ENCODE measurements around the gene CALD1.

The CALD1 gene

DNA sequence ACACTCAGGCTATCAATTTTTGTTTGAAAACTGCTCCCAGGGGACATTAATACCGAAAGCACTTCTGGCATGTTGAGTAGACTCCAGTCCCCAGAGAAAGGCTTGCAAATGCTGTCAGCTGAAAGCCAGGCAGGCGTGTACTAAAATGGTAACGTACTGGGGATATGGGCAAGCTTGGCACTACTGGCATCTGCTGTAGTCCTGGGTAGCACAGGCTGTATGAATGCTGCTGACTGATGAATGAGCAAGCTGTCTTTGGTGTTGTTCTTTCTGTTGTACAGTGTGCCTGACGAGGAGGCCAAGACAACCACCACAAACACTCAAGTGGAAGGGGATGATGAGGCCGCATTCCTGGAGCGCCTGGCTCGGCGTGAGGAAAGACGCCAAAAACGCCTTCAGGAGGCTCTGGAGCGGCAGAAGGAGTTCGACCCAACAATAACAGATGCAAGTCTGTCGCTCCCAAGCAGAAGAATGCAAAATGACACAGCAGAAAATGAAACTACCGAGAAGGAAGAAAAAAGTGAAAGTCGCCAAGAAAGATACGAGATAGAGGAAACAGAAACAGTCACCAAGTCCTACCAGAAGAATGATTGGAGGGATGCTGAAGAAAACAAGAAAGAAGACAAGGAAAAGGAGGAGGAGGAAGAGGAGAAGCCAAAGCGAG lies 153.4 kb downstream of the CALD1 start:
- TF ChIP-seq CTCF (IDR thresholded peaks at IDR 0.05; ENCODE audit: extremely low read depth, missing control alignments): no peak
- DNase-seq (ENCODE audit: low spot score): peak; percentile 27

GRCh38 chr7:134933460-134934068 lies 154.1 kb downstream of the CALD1 start:
- TF ChIP-seq CTCF (IDR thresholded peaks at IDR 0.05; ENCODE audit: extremely low read depth, missing control alignments): no peak
- DNase-seq (ENCODE audit: low spot score): no peak

GRCh38 chr7:134935701-134936100 lies 156.3 kb downstream of the CALD1 start:
- no peak for TF ChIP-seq CTCF (IDR thresholded peaks at IDR 0.05; ENCODE audit: extremely low read depth, missing control alignments)
- DNase-seq (ENCODE audit: low spot score): no peak

- DNase-seq (ENCODE audit: low spot score): no peak
- no peak for TF ChIP-seq CTCF (IDR thresholded peaks at IDR 0.05; ENCODE audit: extremely low read depth, missing control alignments)
These were observed 157.6 kb downstream of the CALD1 start for GRCh38 chr7:134936893-134937510.

DNA sequence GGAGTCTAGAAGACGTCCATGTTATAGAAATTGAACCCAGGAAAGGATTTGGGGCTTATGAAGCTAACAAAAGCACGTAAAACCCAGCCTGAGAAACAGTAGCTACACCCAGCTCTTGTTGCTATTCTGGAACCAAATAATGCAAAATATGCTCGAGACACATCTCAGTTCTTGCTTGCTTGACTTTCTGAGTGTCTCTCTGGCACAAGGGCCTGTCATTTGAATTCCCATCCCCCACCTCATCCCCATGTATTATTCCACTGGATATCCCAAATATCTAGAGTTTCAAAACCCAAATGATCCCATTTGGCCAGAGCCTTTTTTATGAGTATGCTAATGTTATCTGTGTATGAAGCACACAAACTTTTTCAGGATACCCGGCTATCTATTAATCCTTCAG lies 158.7 kb downstream of the CALD1 start:
- no peak for DNase-seq (ENCODE audit: low spot score)
- no peak for TF ChIP-seq CTCF (IDR thresholded peaks at IDR 0.05; ENCODE audit: extremely low read depth, missing control alignments)

GRCh38 chr7:134939136-134939535 lies 159.7 kb downstream of the CALD1 start:
- no peak for DNase-seq (ENCODE audit: low spot score)
- no peak for TF ChIP-seq CTCF (IDR thresholded peaks at IDR 0.05; ENCODE audit: extremely low read depth, missing control alignments)

GRCh38 chr7:134940729-134941128 lies 161.3 kb downstream of the CALD1 start:
- TF ChIP-seq CTCF (IDR thresholded peaks at IDR 0.05; ENCODE audit: extremely low read depth, missing control alignments): no peak
- no peak for DNase-seq (ENCODE audit: low spot score)

Measured in GM20000 (cell line).